HL-60 (cell line): Measurements from ENCODE around the gene CNTNAP2.

Source experiments
- GABPA ChIP-seq: IDR thresholded peaks from 2 replicates; pipeline ENCODE4 v1.6.1; 2012; ENCODE audit warnings: low read depth
- POLR2AphosphoS5 ChIP-seq: IDR thresholded peaks from 2 replicates; pipeline ENCODE4 v1.6.1; 2012; ENCODE audit warnings: low read depth
- REST ChIP-seq: IDR thresholded peaks from 2 replicates; pipeline ENCODE4 v1.6.1; 2012; ENCODE audit warnings: low read depth; ENCODE audit not compliant: insufficient replicate concordance
- SPI1 ChIP-seq: IDR thresholded peaks from 2 replicates; pipeline ENCODE4 v1.6.1; 2012; ENCODE audit warnings: low read depth, mild to moderate bottlenecking, borderline replicate concordance
- TF ChIP-seq, protein P1 (sequence below): IDR thresholded peaks from one replicate; pipeline ENCODE4 v1.5.1; 2011; ENCODE audit warnings: low read length, control low read depth, inconsistent platforms; ENCODE audit not compliant: insufficient read depth

DNA sequence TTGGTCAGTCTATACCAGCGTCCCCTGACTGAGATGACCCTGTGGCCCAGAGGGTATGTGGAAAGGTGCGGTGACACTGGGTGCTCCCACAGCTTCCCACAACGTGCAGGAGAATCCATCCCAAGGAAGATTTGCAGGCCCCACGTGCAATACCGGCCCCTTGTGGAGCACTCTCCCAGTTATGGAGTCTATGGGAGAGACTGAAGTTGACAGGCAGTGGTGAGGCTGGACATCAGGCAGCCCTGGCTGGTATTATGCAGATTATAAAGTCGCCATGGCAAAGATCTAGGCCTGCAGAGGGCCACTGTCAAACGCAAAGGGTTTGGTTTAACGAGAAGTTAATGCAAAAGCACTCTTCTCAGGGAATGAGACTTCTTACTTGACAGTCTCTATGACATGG is 2039.2 kb downstream of the CNTNAP2 start:
- TF ChIP-seq, protein P1, sequence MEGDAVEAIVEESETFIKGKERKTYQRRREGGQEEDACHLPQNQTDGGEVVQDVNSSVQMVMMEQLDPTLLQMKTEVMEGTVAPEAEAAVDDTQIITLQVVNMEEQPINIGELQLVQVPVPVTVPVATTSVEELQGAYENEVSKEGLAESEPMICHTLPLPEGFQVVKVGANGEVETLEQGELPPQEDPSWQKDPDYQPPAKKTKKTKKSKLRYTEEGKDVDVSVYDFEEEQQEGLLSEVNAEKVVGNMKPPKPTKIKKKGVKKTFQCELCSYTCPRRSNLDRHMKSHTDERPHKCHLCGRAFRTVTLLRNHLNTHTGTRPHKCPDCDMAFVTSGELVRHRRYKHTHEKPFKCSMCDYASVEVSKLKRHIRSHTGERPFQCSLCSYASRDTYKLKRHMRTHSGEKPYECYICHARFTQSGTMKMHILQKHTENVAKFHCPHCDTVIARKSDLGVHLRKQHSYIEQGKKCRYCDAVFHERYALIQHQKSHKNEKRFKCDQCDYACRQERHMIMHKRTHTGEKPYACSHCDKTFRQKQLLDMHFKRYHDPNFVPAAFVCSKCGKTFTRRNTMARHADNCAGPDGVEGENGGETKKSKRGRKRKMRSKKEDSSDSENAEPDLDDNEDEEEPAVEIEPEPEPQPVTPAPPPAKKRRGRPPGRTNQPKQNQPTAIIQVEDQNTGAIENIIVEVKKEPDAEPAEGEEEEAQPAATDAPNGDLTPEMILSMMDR: no peak
- no peak for TF ChIP-seq REST
- TF ChIP-seq POLR2AphosphoS5: no peak
- no peak for TF ChIP-seq GABPA
- TF ChIP-seq SPI1: no peak
